Smooth muscle cell (in vitro differentiated cells): ENCODE data around the gene VMP1. TPM values are rescaled to one million over a fixed set of nuclear protein-coding genes. Genes with fewer than 3 reads are reported as not detected.

Experiments
- DNase-seq: peaks from one replicate; lab custom pipeline; 2025; ENCODE audit not compliant: unreplicated experiment; lab: John Stamatoyannopoulos, UW
- H2AFZ ChIP-seq: fragments of 200-600 bp; sonication (generic); 2 replicates; pipeline ENCODE4 v1.6.0; 2016; ENCODE audit warnings: antibody characterized with exemption, low read depth, mild to moderate bottlenecking
- H3F3A ChIP-seq: fragments of 200-600 bp; sonication (generic); 2 replicates; pipeline ENCODE4 v1.6.0; 2017; ENCODE audit warnings: antibody characterized with exemption, low read depth
- H3K27ac ChIP-seq: fragments of 200-600 bp; sonication (generic); 2 replicates; pipeline ENCODE4 v1.5.1; 2016; ENCODE audit warnings: low read depth, mild to moderate bottlenecking
- H3K27me3 ChIP-seq: fragments of 200-600 bp; sonication (generic); 2 replicates; pipeline ENCODE4 v1.6.1; 2016; ENCODE audit warnings: low read depth, mild to moderate bottlenecking
- H3K36me3 ChIP-seq: fragments of 200-600 bp; sonication (generic); 2 replicates; pipeline ENCODE4 v1.5.1; 2016; ENCODE audit warnings: low read depth
- H3K4me1 ChIP-seq: fragments of 200-600 bp; sonication (generic); 2 replicates; pipeline ENCODE4 v1.5.1; 2016; ENCODE audit warnings: low read depth
- H3K4me2 ChIP-seq: fragments of 200-600 bp; sonication (generic); 2 replicates; pipeline ENCODE4 v1.6.0; 2016; ENCODE audit warnings: mild to moderate bottlenecking
- H3K4me3 ChIP-seq: fragments of 200-600 bp; sonication (generic); 2 replicates; pipeline ENCODE4 v1.5.1; 2016; ENCODE audit warnings: mild to moderate bottlenecking
- H3K79me2 ChIP-seq: fragments of 200-600 bp; sonication (generic); 2 replicates; pipeline ENCODE4 v1.6.0; 2016; ENCODE audit warnings: low read depth, mild to moderate bottlenecking
- H3K9ac ChIP-seq: fragments of 200-600 bp; sonication (generic); 2 replicates; pipeline ENCODE4 v1.6.0; 2016; ENCODE audit warnings: low read depth
- H3K9me3 ChIP-seq: fragments of 200-600 bp; sonication (generic); replicated peaks from 2 replicates; pipeline ENCODE4 v1.5.1; 2016; ENCODE audit warnings: low read depth
- H4K20me1 ChIP-seq: fragments of 200-600 bp; sonication (generic); 2 replicates; pipeline ENCODE4 v1.6.0; 2016; ENCODE audit warnings: low read depth
- CTCF ChIP-seq: fragments of 200-600 bp; sonication (generic); IDR thresholded peaks from 2 replicates; pipeline ENCODE4 v1.5.1; 2017; ENCODE audit warnings: borderline replicate concordance, mild to moderate bottlenecking, antibody characterized with exemption; ENCODE audit not compliant: insufficient read depth, poor library complexity, severe bottlenecking
- WGBS: methylation state at CpG from one replicate; pipeline ENCODE4 v1.1.7; 2016; ENCODE audit warnings: low lambda C conversion rate; 5-methylcytosine and 5-hydroxymethylcytosine counted together
- polyA plus RNA-seq: library from polyadenylated mRNA; unstranded; fragments of >200 nt; fragmentation: Nextera tagmentation; extraction: Ambion mirVana; gene quantifications from 2 replicates; pipeline ENCODE4 v1.2.1, GENCODE V29; 2016
- total RNA-seq: library from RNA; depleted of rRNA; stranded (reverse); fragments of >200 nt; gene quantifications from 2 replicates; pipeline ENCODE4 v1.2.3, GENCODE V29; 2014

Gene VMP1
- total and polyA plus RNA-seq, 2 experiments from 2014 or later, result 102 to 545 TPM

- Histone ChIP-seq H3K27ac (no peak overlapping the region), H3K9ac (no peak overlapping the region), H3K27me3 (no peaks in the 10 kb centered on the region)
Measured at GRCh38 chr17:59767176-59767575, 59.7 kb downstream of the VMP1 start.

GRCh38 chr17:59769887-59770286 lies 62.4 kb downstream of the VMP1 start:
- H3K27me3 ChIP-seq, result no peaks in the 10 kb centered on the region
- H3K27ac ChIP-seq, result peak overlapping the region; percentile 35
- H4K20me1 ChIP-seq, result no peaks in the 10 kb centered on the region
- no peak overlapping the region for H3K9ac ChIP-seq
- no peak overlapping the region for H3K4me2 ChIP-seq
- DNase-seq, result no peak
- TF ChIP-seq CTCF, result no peak
- H3K4me3 ChIP-seq, result no peak overlapping the region
- WGBS, result 84% methylated on average over 1 of the region's 1 CpG
- peaks cover 63% of the 10 kb centered on the region for H3K79me2 ChIP-seq
- H3K36me3 ChIP-seq, result peaks cover 3% of the 10 kb centered on the region
- H3F3A ChIP-seq, result peaks cover 7% of the 10 kb centered on the region
- H3K4me1 ChIP-seq, result peaks cover 7% of the 10 kb centered on the region
- H3K9me3 ChIP-seq, result no peaks in the 10 kb centered on the region
- H2AFZ ChIP-seq, result no peak overlapping the region

More at GRCh38 chr17:59767176-59767575, 59.7 kb downstream of the VMP1 start:
- H3K4me1 ChIP-seq, result peaks cover 19% of the 10 kb centered on the region
- H3K9me3 ChIP-seq, result no peaks in the 10 kb centered on the region
- peaks cover 3% of the 10 kb centered on the region for H3K36me3 ChIP-seq
- H3K79me2 ChIP-seq, result peaks cover 71% of the 10 kb centered on the region
- H3F3A ChIP-seq, result peaks cover 6% of the 10 kb centered on the region
- no peak overlapping the region for H2AFZ ChIP-seq
- no peak overlapping the region for H3K4me3 ChIP-seq
- H3K4me2 ChIP-seq, result peak overlapping the region; percentile 6
- no peaks in the 10 kb centered on the region for H4K20me1 ChIP-seq
- no peak for DNase-seq
- TF ChIP-seq CTCF, result no peak

- no peak for TF ChIP-seq CTCF
- no peak overlapping the region for H2AFZ ChIP-seq
- no peak overlapping the region for H3K4me3 ChIP-seq
- peaks cover 7% of the 10 kb centered on the region for H3K36me3 ChIP-seq
- no peak for DNase-seq
- WGBS, result 97% methylated on average over 2 of the region's 2 CpGs
- H3K9ac ChIP-seq, result no peak overlapping the region
- peaks cover 15% of the 10 kb centered on the region for H3F3A ChIP-seq
- H3K27ac ChIP-seq, result no peak overlapping the region
- H3K4me1 ChIP-seq, result peaks cover 7% of the 10 kb centered on the region
- no peaks in the 10 kb centered on the region for H4K20me1 ChIP-seq
- no peaks in the 10 kb centered on the region for H3K9me3 ChIP-seq
- peaks cover 61% of the 10 kb centered on the region for H3K79me2 ChIP-seq
- no peaks in the 10 kb centered on the region for H3K27me3 ChIP-seq
- H3K4me2 ChIP-seq, result no peak overlapping the region
Measured at GRCh38 chr17:59771093-59771492, 63.6 kb downstream of the VMP1 start.

- no peak for DNase-seq
- Histone ChIP-seq H3K4me2 (no peak overlapping the region), H3K27me3 (no peaks in the 10 kb centered on the region), H4K20me1 (no peaks in the 10 kb centered on the region), H3K4me1 (peaks cover 7% of the 10 kb centered on the region), H3K27ac (peak overlapping the region; percentile 68), H3K9me3 (no peaks in the 10 kb centered on the region), H3F3A (peaks cover 25% of the 10 kb centered on the region), H3K36me3 (peaks cover 14% of the 10 kb centered on the region), H3K79me2 (peaks cover 46% of the 10 kb centered on the region), H2AFZ (no peak overlapping the region), H3K4me3 (no peak overlapping the region), H3K9ac (no peak overlapping the region)
- 96% methylated on average over 2 of the region's 2 CpGs for WGBS
- no peak for TF ChIP-seq CTCF
Measured at GRCh38 chr17:59775786-59776350, 68.4 kb downstream of the VMP1 start.
